CD4-positive, alpha-beta T cell treated with Interleukin-17A for 1 hour (primary cell): ENCODE results near the gene ESYT2.

Source experiments
- DNase-seq: peaks from one replicate; pipeline ENCODE4 v3.0.0-alpha.2; 2020

The ESYT2 gene

DNA sequence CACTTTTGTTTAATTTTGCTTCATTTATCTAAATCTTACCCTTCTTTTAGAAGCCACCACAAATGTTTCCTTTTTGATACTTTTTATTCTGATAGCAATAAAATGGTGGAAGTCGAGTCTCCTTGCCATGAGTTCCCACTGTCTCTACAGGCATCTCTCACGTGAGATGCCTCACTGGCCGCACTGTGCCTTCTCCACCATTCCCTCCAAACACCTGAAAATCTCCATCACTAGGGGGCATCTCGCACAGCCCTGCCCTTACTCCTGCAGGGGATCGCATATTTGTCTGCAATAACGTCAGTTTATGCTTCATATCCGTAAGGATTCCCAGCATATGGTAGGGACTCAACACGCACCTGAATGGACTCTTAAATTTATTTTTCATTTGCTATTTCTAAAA, 68.4 kb downstream of the ESYT2 start:
- DNase-seq, result peak; percentile 33

DNA sequence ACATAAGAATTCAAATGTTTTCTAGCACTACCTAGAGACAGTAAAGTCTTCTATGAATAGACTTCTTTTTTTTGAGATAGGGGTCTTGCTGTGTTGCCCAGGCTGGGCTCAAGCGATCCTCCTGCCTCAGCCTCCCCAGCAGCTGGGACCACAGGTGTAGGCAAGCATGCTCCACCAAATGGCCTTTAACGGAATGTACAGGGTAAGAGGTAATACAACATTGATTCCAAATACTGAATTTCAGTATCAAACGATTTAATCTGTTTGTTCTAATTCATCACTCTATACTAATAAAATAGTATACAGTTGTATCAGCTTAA, 68.9 kb downstream of the ESYT2 start:
- DNase-seq, result no peak

DNA sequence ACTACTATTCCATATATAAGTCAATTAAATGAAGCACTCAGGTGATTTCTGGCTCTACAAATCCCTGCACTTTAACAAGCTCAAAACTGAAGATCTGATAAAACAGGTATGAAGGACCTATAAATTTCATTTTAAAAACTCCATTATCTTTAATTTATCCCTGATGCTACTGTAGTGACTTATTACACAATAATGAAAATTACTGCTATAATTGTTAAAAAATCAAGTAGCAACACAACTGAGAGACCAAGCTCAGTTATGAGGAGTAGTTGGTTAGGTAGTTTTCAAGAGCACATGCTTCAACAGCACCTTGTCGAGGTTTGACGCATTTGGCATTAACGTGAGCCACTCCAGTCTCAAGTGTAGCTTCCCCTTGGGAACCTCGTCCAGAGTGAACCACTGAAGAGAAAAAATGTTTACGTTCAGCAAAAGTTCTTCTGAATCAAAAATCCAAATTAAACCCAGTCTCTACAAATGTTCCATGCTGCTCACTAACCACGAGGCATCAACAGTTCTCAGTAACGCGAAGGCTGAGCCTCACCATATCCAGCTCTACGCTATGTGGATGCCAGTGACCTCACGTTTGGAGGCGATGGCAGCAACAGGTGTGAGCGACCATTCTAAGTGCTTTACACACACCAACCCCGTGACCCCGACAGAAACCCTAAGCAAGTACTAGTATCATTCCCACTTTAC, 69.4 kb downstream of the ESYT2 start:
- no peak for DNase-seq

DNA sequence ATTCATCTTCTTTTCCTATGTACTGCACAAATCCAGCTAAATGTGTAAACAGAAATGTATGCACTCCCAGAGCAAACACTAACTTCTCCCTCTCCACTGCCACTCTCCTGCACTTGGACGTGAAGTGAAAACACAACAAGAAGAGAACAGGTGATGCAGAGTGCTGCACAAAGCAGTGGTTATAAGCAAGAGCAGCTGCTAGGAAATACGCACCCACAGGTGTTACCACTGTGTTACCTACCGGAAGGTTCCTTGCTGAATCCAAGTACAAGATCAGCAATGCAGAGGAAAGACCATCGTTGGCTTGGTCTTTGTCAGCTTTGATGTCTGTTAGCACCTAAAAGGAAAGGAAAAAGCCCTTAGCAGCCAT, 70.1 kb downstream of the ESYT2 start:
- no peak for DNase-seq

DNA sequence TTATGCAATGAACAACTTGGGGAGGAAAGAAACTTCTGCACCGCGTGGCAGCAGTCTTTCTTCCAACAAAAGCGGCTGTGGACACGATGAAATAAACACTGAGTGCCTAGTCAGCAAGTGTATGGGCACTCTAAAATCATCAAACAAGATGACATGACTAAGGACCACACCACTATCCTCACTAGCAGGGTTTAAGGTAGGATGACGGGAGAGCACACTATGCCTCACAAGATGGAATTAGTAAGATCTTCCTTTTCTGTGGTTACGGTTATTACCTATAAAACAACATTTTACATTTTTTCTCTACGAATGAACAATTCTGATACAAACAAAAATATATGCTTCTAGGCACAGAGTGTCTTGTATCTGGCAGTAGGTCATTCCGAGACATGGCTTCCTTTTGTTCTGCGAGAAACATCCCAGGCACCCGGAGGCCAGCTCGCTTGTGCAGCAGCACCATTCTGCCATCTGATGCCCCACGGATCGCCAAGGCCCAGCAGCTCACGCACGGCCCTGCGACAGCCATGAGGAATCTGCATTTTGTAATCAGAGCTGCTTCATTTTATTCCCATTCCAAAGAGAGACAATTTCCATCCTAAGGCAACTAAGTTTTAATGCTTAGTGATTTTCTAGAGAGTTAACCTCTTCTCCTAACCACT, 70.6 kb downstream of the ESYT2 start:
- DNase-seq, result no peak

DNA sequence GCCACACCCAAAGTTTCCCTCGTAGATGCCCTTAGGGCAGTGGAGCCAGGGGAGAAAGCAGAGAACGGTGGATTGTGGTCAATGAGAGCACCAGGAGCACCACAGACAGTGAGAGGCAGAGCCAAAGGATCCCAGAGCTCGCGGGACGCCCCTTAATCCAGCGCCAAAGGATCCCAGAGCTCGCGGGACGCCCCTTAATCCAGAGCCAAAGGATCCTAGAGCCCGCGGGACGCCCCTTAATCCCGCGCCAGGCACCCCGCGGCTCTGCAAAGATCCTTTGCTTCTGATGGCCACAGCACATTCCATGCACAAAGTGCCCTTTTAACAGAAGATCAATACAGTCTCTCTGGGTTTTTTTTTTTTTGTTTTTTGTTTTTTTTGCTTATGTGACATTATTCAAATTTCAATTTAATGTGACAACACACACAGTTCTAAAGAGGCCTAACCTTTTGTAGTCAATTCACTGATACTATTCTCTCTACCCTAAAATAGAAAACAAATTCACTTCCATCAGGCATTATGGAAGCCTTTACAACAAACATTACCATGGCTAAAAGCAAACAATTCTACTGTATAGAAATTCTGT, 71.8 kb downstream of the ESYT2 start:
- DNase-seq, result no peak

DNA sequence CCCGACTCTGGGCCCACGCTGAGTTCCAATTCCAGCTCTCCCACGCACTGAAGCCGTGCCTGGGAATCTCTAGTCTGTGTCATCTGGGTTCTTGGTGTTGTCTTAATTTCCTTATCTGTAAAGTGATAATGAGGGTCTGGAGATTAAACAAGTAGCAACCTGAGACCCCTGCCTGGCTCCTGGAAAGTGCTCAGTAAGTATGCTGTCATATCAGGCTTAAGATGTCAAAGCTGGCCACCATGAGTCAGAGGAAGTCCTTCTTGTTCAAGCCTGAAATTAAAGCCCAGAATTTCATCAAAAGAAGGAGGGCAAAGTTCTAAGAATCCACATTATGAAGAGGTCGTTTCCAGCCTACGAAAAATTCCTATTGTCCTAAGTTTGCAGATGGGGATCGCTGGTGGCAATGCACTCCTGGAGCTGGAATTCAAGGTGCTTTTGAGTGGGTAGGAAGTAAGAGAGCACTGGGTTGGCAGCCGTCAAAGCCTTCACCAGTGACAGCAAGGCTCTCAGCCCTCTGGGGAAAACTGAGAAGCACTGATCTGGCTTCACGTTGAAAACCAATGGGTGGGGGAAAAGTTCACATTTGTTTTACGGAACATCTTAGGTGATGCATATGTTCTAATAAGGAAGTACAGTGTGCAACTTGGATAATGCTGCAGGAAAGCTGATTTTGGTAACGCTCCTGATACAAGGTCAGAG, 74.4 kb downstream of the ESYT2 start:
- DNase-seq, result no peak

DNA sequence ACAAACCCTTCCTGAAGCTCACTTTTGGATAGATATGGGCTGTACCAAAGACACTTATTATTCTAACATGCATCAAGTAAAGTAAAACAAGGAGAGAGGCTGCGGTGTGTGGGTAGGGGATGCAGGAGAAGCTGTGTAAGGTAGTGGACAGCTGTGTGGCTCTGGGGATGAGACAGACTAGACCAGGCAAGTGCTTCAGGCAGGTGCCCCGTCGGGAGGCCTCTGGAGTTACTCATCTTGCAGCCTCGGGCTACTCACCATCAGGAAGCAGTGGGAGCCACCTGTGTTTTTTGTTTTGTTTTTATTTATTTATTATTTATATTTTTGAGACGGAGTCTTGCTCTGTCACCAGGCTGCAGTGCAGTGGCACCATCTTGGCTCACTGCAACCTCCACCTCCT, 75.4 kb downstream of the ESYT2 start:
- DNase-seq, result no peak

DNA sequence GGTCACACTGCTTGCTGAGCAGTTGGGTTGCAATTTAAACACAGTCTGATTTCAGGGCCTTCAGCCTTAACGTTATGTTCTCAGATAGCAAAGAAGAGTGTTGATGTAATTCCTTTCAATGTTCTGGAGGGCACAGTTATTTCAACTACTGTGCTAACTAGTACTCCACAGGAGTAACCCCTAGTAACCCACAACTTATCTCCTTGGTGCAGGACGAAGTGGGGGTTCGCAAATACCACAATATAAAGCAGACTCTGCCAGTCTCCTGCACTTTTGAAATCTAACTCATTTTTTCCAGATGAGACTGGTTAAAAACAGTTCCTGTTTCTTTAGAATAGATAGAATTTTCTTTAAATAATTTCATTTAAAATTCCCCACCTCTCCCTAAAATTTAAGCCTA, 77.6 kb downstream of the ESYT2 start:
- no peak for DNase-seq

DNA sequence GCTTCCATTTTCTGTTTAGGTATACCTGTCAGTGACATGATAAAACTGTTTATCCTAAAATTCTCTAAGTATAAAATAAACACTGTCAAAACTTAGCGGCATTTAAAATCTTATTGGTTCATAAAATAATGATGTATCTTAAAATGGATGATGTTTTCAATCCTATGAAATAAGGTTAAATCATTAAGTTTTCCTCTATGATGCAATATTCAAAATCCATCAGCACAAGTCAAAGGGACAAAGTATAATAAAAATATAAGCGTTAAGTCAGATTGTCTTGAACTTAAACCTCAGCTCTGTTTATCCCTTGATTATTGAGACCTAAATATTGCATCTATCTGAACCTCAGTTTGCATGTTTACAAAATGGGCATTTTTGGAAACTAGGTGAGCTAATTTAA, 78.1 kb downstream of the ESYT2 start:
- DNase-seq, result no peak

DNA sequence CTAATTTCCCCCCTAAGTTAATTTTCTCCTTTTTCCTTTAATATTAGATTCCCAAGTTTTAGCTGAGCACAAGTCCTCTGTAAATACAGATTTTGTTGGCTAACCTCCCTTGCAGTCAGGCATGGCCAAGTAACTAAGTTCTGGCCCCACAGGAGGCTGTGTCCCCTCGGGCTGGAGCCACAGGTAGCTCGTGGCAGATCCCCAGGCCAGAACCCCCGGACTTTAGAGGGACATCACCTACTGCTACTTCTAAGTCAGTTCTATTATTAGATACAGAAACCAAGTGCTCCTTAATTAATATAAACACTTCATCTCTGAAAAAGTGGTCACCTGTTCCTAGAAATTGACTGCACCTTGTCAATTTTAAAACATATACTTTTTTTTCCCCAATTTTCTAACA, 78.6 kb downstream of the ESYT2 start:
- no peak for DNase-seq

DNA sequence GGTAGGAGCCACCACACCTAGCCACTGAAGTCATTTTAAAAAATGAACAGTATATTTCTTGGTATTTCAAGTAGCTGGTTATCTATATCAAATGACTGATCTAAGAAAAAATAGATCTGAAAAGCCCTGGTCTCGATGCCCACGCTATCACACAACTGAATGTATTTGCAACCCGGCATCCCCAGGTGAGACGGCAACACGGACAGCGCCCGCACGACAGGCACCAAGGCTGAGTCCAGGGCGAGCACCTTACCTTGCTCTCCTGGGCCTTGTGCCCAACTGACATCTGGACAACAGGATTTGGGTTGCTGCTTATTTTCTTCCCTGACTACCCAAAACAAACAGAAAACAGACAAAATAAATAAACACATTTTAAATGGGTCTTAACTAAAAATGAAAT, 79.9 kb downstream of the ESYT2 start:
- DNase-seq, result no peak

DNA sequence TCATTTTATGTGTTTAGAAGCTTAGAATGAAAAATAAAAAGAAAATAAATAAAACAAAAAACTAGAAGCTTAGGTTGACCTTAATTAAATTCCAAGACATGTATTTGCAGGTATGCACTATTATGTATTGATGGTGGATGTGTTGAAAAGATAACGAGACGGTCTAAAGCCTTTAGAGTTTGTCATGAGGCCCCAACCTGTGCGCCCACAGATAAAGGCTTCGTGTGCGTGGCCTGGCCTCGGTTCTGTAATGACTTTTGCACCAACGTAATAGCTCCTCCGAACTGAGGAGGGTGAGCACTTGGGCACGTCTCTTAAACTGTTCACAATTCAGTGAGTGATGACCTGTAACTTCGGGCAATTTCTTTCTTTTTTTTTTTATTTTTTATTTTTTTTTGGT, 81.0 kb downstream of the ESYT2 start:
- no peak for DNase-seq

DNA sequence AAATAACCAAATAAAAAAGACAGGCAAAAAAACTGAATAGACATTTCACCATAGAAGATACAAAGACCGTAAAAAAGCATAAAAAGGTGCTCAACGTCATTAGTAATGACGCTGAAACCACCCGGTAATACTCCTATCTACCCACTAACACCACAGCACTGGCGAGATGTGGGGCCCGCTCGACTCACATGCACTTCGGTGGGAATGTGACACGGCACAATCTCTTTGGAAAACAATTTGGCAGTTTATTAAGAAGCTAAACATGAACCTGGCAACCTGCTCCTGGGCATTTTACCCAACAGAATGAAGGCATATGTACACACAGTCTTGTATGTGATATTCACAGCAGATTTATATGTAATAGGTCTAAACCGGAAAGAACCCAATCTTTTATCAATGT, 81.9 kb downstream of the ESYT2 start:
- DNase-seq, result no peak

DNA sequence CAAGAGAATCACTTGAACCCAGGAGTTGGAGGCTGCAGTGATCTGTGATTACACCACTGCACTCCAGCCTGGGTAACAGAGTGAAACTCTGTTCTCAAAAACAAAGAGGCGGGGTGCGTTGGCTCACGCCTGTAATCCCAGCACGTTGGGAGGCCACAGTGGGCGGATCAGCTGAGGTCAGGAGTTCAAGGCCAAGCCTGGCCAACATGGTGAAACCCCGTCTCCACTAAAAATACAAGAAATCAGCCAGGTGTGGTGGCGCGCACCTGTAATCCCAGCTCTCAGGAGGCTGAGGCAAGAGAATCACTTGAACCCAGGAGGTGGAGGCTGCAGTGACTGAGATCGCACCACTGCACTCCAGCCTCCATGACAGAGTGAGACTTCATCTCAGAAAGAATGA, 82.4 kb downstream of the ESYT2 start:
- no peak for DNase-seq

DNA sequence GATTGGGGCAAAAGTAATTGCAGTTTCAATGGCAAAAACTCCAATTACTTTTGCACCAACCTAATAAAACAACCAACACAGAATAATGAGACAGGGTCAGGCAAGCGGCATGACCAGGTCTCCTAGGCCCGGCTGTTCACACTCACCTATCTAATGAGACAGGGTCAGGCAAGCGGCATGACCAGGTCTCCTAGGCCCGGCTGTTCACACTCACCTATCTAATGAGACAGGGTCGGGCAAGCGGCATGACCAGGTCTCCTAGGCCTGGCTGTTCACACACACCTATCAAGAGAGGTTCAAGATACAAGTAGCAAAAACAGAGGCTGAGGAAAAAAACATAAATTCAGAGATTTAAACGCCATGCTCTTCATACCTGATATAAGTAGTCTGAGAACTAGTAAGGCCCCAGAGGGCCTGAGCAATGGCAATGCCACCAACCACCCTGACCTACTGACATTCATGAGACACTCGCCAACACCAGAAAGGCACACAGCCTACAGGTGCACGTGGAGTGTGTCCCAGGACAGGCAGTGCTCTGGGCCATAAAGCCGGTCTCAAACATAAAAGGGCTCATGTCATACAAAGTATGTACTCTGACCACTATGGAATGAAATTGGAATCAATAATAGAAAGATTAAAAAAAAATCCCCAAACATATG, 84.1 kb downstream of the ESYT2 start:
- DNase-seq, result no peak

DNA sequence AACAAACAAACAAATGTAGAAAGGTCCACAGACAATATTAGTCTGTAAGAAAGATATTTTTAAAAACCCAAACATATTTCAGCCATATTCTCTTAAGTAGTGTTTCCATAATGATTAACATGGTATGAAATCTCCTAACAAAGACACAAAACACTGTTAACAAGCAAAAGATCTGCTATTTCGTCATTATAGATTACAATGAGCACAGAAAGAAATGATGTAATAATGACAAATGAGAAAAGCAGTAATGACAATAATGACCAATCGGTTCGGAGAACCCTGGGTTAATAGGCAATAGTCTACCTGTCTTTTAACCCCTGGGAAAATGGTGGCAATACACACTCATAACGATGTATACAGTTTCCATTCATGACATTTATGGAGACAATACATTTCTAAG, 85.2 kb downstream of the ESYT2 start:
- DNase-seq, result no peak

DNA sequence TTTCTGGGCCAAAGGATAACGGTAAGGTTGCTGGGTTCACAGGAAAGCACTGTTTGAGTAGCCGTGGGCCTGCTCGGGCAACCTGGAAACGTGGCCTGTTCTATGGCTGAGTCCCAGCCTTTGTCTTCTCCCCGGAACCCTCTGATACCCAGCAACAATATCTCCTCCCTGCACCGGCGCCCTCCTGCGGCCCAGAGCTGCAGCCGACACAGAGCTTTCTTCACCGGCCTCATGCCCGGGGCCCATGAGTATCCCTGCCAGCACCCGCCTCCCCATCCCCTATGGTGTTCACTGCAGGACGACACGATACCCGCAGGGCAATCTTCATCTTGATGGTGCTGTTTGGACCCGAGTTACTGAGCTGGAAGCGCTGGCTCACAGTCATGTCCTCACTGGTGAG, 86.1 kb downstream of the ESYT2 start:
- DNase-seq, result no peak

DNA sequence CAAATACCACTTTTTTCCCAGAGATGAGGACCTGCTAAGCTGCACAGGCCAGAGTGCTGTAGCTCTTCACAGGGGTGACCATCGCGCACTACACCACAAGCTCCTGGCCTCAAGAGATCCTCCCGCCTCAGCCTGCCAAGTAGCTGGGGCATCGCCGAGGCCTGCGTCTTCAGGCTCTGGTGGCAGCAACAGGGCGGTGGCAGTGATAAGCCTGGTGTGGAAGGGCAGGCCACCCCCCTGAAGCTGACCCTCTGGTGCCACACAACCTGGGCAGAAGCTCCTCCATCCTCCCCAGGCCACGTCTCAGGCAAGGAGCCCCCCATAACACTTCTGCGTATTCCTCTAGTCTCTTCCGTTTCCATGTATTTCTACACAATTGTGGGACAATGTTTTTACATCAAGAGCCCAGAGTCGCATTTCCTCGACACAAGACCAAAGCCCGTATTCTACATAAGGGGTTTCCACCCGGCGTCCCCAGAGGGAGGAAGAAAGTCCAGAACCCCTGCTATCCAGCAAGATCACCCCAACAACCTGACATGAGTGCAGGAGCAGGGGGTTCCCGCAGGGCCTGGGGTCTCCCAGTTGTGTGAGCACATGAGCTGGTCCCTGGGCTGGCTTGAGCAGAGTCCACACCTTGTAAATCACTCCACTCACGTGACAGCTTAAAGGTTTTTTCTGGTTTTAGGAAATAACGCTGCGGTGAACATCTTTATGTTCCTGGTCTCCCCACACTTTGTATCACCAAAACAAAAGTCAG, 87.1 kb downstream of the ESYT2 start:
- no peak for DNase-seq

DNA sequence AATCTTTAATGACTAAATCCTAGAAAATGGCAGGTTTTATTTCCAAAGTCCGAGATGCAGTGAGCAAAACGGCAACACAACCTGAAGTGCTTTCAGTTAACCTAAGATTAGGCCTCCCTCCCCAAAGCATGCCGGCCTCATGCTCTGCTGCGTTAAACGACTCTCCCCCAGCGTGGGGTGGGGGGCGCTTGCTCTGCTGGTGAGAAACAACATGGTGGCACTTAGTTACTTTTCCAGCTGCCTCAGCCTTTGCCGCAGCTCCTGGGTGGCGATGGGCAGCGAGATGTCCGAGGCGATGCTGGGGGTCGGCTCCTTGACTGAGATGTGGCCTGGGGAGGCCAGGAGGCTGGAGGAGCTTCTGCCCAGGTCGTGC, 88.0 kb downstream of the ESYT2 start:
- DNase-seq, result no peak

DNA sequence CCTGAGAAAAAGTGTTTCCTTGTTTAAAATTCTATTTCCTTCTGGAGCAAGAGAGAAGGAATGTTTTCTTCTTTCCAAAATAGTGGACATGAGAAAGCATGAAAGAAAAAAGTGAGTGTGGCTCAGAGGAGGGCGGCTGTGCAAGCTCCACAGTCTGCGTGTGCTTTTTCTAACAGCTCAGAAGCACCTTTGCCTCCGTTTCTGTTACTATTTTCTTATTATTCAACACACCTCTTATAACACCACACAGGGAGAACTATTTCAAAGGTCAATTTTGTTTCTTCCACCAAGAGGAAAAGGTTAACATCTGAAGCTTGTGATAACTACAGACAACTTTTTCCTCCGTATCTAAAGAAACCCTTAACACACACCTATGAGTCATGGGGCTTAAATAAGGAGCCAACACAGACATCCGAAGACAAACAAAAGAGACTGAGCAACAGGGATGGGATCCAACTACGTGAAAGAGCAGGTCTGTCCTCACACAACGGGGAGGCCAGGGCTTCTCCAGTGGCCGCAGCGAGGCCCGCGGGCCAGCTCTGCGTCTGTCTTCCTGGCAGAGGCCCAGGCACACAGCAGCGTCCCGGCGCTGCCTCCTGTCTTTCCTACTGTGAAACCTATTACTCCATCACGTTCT, 88.5 kb downstream of the ESYT2 start:
- DNase-seq, result no peak

DNA sequence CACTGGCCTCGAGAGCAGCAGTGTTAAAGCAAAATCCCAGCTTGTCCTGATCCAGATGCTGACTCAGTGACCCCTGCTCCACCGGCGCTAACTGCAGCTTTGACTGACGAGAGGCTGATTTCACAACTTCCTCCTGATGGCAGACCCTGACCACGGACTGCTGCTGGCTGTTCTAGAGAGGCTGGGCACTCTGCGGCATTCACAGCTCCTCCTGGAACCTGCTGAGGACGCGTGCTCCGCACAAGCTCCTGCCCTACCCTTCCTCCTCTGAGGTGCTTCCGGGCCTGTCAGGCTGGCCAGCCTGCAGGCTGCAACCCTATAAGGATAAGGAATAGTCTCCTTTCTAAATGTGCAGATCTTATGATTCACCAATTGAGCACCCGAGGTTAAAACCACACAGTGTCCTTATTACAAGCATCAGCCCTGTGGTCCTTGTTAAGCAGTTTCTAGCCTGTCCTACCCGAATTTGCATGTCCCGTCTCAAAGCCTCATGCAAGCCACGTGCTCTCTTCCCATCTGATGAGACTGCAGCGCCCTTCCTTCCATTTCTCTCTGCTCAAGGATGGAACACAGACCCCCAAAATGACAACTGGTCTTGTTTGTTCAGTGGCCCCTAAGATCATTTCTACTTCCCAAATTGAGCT, 89.2 kb downstream of the ESYT2 start:
- no peak for DNase-seq
